T-helper 17 cell (primary cell): Measurements from ENCODE around the gene SRSF5. TPM values are rescaled to one million over a fixed set of nuclear protein-coding genes. Genes with fewer than 3 reads are reported as not detected.
A peak's percentile ranks its signal among the peaks of the same experiment; 100 is the strongest.

ENCODE experiments used
- ATAC-seq: fragments of 150-1000 bp; cut with Tn5 transposase; 2 replicates; pipeline ENCODE4 v1.10.0; 2021; ENCODE audit warnings: mild to moderate bottlenecking, moderate library complexity
- DNase-seq, 3 donors: peaks; one replicate each; pipeline versions ENCODE4 v3.0.0 to v3.0.0-alpha.2; 2020 to 2021
- H3K9me3 ChIP-seq: one replicate; pipeline ENCODE4 v1.7.0; 2013; ENCODE audit warnings: low read length, mild to moderate bottlenecking; ENCODE audit not compliant: control insufficient read depth, poor library complexity, severe bottlenecking
- H3K27ac Mint-ChIP-seq: one replicate; pipeline ENCODE4 v1.8.0; 2022; ENCODE audit warnings: mild to moderate bottlenecking, moderate library complexity, mixed read lengths
- H3K27me3 Mint-ChIP-seq: one replicate; pipeline ENCODE4 v1.8.0; 2022; ENCODE audit warnings: mixed read lengths
- H3K36me3 Mint-ChIP-seq: one replicate; pipeline ENCODE4 v1.8.0; 2022; ENCODE audit warnings: low read depth, mixed read lengths
- H3K4me1 Mint-ChIP-seq: one replicate; pipeline ENCODE4 v1.8.0; 2022; ENCODE audit warnings: mild to moderate bottlenecking, mixed read lengths
- H3K4me3 Mint-ChIP-seq: one replicate; pipeline ENCODE4 v1.8.0; 2022; ENCODE audit warnings: mild to moderate bottlenecking, moderate library complexity, mixed read lengths
- total RNA-seq, 4 donors: library from RNA in 2 of 4; stranded (reverse) in 2 of 4; gene quantifications; one replicate each; pipeline ENCODE4 v1.2.3 and lab custom pipeline; 2022 to 2026

SRSF5 gene
- total RNA-seq, 2 donors from 2014 or later = 1,334 to 1,459 TPM

DNA sequence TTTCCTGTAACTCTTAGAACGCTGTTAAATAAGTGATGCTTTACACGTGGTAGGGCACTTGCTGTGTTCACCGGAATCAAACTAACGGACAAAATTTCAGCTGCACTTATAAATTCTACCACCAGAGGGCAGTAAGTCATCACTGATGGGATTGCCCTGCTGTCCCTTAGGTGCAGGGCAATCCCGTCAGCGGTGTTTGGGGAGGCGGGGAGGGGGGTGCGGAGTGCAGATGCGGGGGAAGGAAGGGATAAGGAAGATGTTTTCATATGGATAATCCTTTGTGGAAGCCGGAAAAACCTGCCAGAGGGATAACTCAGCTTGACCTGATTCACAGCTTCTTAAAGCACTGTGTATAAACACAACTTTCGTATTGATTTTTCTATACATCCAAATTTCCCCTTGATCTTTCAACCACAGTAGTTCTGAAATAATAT, 51.8 kb downstream of the SRSF5 start:
- Mint-ChIP-seq H3K36me3 (no peaks in the 10 kb centered on the region), H3K4me3 (no peak overlapping the region), H3K27ac (no peak overlapping the region), H3K4me1 (peaks cover 2% of the 10 kb centered on the region), H3K27me3 (peaks cover 22% of the 10 kb centered on the region)
- H3K9me3 ChIP-seq = no peaks in the 10 kb centered on the region
- peak; percentile 80 for ATAC-seq
- peak in 2 of 3 donors; percentile 16 to 52 for DNase-seq

DNA sequence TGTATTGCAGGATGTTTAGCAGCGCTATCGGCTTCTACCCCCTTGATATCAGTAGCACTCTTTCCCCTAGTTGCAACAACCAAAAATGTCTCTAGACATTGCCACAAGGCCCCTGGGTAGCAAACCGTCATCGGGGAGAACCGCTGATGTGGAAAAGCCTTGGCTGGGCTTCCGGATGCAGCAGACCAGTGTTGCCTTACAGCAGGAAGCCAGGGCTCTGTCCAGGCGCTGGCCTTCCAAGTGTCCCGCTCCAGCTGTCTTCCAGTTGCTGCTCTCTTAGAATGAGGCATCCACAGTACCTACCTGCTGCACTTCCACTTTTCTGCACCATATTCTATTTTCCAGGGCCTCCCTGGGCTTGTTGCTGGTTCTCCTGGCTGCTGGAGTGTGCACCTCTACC, 52.7 kb downstream of the SRSF5 start:
- DNase-seq (no peak), ATAC-seq (no peak)
- Mint-ChIP-seq H3K27me3 (peaks cover 25% of the 10 kb centered on the region), H3K4me1 (peaks cover 2% of the 10 kb centered on the region), H3K36me3 (no peaks in the 10 kb centered on the region), H3K4me3 (no peak overlapping the region), H3K27ac (no peak overlapping the region)
- H3K9me3 ChIP-seq = no peaks in the 10 kb centered on the region

DNA sequence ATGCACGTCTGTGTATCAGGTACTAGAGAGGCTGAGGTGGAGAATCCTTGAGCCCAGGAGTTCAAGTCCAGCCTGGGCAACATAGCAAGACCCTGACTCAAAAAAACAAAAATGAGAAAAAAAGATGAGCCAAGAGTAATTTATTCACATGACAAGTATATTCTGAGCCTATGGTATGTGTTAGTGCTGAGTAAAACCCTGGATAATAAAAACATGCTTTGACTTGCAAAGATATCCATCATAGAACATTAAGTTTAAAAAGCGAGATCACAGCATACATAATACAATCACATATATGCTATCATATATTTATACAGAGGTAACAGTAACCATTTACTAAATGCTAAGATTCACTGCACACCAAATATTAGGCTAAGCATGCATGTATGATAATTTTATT, 54.0 kb downstream of the SRSF5 start:
- no peak overlapping the region for H3K27ac Mint-ChIP-seq
- peaks cover 25% of the 10 kb centered on the region for H3K27me3 Mint-ChIP-seq
- ATAC-seq (no peak), DNase-seq (no peak)
- H3K36me3 Mint-ChIP-seq = no peaks in the 10 kb centered on the region
- peaks cover 2% of the 10 kb centered on the region for H3K4me1 Mint-ChIP-seq
- no peaks in the 10 kb centered on the region for H3K9me3 ChIP-seq
- H3K4me3 Mint-ChIP-seq = no peak overlapping the region

Other genes starting within 250 kb of the SRSF5 start
- not detected for gene CCDC177, start 192.3 kb upstream of the SRSF5 start, total RNA-seq
- 100 to 1,000 TPM in 1 of 2 donors, 10 to 100 TPM in 1; 94.7 to 101 TPM for gene SUSD6, start 155.5 kb upstream of the SRSF5 start, total RNA-seq
- not detected for gene SLC10A1, start 30.1 kb downstream of the SRSF5 start, total RNA-seq
- gene SMOC1, start 112.3 kb downstream of the SRSF5 start, total RNA-seq = not detected